HG03442 (cell line): ENCODE results near the gene PARVB.

ENCODE experiments used
- ATAC-seq: cut with Tn5 transposase; IDR thresholded peaks from one replicate; pipeline ENCODE4 v1.9.1; 2021; ENCODE audit warnings: mild to moderate bottlenecking, moderate library complexity; ENCODE audit not compliant: unreplicated experiment

PARVB gene

DNA sequence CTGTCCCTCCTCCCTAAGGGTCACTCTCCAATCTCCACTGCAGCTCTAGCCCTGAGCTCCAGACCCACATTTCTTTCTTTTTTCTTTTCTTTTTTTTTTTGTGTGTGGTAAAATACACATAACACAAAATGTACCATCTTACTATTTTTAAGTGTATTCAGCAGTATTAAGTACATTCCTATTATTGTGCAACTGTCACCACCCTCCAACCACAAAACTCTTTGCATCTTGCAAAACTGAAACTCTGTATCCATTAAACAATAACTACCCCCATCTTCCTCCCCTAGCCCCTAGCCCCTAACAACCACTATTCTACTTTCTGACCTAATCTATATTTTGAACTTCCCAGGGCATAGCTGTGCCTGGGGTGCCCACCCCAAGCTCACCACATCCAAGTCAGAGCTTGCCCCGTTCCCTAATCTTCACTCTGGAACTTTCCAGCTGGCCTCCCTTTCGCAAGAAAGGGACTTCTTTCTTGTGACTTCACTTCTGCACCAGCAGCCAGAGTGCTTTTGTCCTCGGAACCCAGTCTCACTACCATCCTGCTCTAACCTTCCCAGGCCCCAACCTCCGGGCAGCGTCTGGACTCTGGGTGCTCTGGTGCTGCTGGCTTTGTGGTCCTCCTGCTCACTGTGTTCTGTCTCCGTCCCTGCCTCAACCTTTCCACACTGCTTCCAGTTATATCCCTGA is 187.3 kb downstream of the PARVB start:
- no peak for ATAC-seq

- no peak for ATAC-seq
Measured at GRCh38 chr22:44211946-44212930, 188.1 kb downstream of the PARVB start.

GRCh38 chr22:44212936-44213335 is 188.8 kb downstream of the PARVB start:
- no peak for ATAC-seq

GRCh38 chr22:44213489-44214043 is 189.5 kb downstream of the PARVB start:
- ATAC-seq, result no peak

- ATAC-seq, result no peak
Measured at GRCh38 chr22:44214187-44214586, 190.1 kb downstream of the PARVB start.

DNA sequence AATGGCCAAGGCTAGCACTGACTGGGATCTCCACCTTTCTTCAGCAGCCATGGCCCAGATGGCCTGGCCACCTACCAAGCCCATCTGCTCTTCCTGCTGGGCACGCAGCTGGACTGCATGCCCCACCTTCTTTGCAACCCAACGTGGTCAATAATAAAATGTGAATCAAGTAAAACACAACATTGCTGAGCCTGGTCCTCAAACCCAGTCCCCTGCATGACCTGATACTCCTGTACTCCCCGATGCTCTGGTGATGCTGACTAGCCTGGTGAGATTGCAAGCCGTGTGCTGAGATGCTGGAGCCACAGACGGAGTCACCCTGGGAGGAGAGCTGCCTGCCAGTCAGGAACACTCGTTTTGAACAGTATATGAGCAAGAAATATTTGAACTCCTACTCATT is 190.7 kb downstream of the PARVB start:
- ATAC-seq, result no peak

- no peak for ATAC-seq
Measured at GRCh38 chr22:44215287-44215686, 191.2 kb downstream of the PARVB start.

- no peak for ATAC-seq
Measured at GRCh38 chr22:44217346-44217745, 193.2 kb downstream of the PARVB start.

- ATAC-seq, result no peak
Measured at GRCh38 chr22:44218071-44218470, 194.0 kb downstream of the PARVB start.

GRCh38 chr22:44219101-44219870 is 195.2 kb downstream of the PARVB start:
- ATAC-seq, result no peak

DNA sequence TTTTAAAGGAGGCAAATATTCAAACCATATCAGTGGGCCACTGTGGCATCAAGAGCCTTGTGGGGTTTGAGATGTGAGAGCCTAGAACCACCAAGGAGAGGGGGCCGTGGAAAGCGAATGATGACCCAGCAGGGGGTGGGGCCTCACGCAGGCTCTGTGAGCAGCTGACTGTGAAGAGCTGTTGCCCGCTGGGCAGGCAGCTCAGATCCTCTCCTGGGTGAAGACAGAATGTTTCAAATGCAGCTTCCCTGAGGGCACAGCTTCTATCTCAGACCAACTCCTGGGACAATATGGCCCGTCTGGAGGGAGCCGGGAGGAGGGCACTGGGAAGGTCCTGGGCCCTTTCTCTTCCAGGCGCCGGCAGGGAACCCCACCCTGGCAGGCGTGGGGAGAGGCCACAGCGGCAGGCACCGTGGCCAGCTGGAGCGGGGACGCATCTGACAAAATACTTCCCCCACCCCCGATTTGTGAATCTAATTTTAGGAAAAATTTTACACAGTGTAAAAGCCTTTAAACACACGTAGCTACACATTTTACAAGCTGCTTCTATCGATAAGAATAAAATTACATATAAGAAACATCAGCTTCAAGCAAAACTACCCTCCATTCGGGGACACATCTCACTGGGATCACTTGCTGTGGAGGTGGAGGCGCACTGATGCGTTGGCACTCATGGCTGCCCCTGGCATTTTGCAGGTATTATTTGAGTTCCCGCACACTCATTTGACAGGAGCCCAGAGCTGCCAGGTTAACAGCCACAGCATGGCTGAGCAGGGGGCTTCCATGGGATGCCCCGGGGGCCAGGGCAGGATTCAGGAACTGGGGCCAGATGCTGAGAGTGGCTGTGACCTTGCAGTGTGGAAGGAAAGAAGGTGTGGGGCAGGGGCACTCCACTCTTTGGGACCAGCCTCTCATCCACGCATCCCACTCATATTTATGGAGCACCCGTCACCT is 196.9 kb downstream of the PARVB start:
- no peak for ATAC-seq

DNA sequence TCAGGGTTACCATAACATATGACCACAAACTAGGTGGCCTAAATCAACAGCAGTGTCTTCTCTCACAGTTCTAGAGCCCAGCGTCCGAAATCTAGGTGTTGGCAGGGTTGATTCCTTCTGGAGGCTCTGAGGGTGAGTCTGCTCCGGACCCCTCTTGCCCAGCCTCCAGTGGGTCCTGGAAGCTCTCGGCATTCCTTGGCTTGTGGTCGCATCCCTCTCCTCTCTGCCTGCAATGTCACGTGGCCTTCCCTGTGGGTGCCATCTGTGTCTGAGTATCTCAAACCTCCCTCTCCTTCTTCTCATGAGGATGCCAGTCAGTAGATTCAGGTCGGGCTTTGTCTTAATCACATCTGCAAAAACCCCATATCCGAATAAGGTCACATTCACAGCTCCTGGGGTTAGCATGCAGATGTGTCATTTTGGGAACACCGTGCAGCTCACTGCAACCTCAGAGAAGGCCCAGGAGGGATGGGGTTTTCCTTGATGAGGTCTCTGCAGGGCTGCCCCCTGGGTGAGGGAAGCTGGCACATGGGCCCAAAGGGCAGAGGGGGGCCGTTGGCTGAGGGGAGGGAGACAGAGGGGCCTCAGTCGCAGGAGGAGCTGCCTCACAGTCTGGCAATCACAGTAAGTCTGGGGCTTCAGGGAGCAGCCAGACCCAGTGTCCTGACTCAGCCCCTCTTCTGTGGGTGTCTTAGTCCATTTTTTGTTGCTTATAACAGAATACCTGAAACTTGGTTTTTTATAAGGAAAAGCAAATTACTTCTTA is 197.8 kb downstream of the PARVB start:
- ATAC-seq, result no peak
